Fibroblast of villous mesenchyme (primary cell): ENCODE data around the gene HNF1B. TPM values are rescaled to one million over a fixed set of nuclear protein-coding genes. Genes with fewer than 3 reads are reported as not detected.

Experiments
- DNase-seq: peaks from one replicate; pipeline ENCODE4 v3.0.0-alpha.2; 2010; ENCODE audit warnings: low read depth
- H3K4me3 ChIP-seq: 2 replicates; pipeline ENCODE4 v1.5.1; 2011; ENCODE audit warnings: low read depth, mild to moderate bottlenecking, low read length
- CTCF ChIP-seq: IDR thresholded peaks from 2 replicates; pipeline ENCODE4 v1.5.1; 2012; ENCODE audit warnings: low read depth, mild to moderate bottlenecking, low read length; ENCODE audit not compliant: insufficient read depth
- total RNA-seq: library from RNA; depleted of rRNA; stranded (reverse); fragments of >200 nt; gene quantifications from 2 replicates; pipeline ENCODE4 v1.2.3, GENCODE V29; 2012

Gene HNF1B
- total RNA-seq, 1 donor, result not detected

- TF ChIP-seq CTCF, result no peak
- no peak overlapping the region for H3K4me3 ChIP-seq
- DNase-seq, result no peak
Measured at GRCh38 chr17:37762666-37763065, 17.8 kb upstream of the HNF1B start.

GRCh38 chr17:37761961-37762360, 17.1 kb upstream of the HNF1B start:
- no peak for DNase-seq
- no peak for TF ChIP-seq CTCF
- no peak overlapping the region for H3K4me3 ChIP-seq

GRCh38 chr17:37761059-37761458, 16.2 kb upstream of the HNF1B start:
- H3K4me3 ChIP-seq, result no peak overlapping the region
- DNase-seq, result no peak
- no peak for TF ChIP-seq CTCF

GRCh38 chr17:37759014-37759637, 14.3 kb upstream of the HNF1B start:
- TF ChIP-seq CTCF, result no peak
- no peak for DNase-seq
- H3K4me3 ChIP-seq, result no peak overlapping the region

- no peak overlapping the region for H3K4me3 ChIP-seq
- no peak for DNase-seq
- TF ChIP-seq CTCF, result no peak
Measured at GRCh38 chr17:37756051-37756450, 11.2 kb upstream of the HNF1B start.

GRCh38 chr17:37755455-37755854, 10.6 kb upstream of the HNF1B start:
- no peak for TF ChIP-seq CTCF

GRCh38 chr17:37754363-37754762, 9.5 kb upstream of the HNF1B start:
- no peak for DNase-seq
- H3K4me3 ChIP-seq, result no peak overlapping the region
- no peak for TF ChIP-seq CTCF

More at GRCh38 chr17:37755455-37755854, 10.6 kb upstream of the HNF1B start:
- DNase-seq, result no peak
- no peak overlapping the region for H3K4me3 ChIP-seq
